GM06990 (cell line): ENCODE data around the gene ZC3H12D.

ENCODE experiments used
- DNase-seq: peaks from one replicate; pipeline ENCODE4 v3.0.0-alpha.2; 2011; ENCODE audit not compliant: insufficient read length; ENCODE audit errors: extremely low read depth
- H3K27me3 ChIP-seq: replicated peaks from 2 replicates; pipeline ENCODE4 v1.6.0; 2011; ENCODE audit warnings: low read length; ENCODE audit not compliant: control insufficient read depth, insufficient read depth
- H3K36me3 ChIP-seq: 2 replicates; pipeline ENCODE4 v1.5.1; 2011; ENCODE audit warnings: low read length; ENCODE audit not compliant: control insufficient read depth, insufficient read depth
- H3K4me3 ChIP-seq: replicated peaks from 2 replicates; pipeline ENCODE4 v1.5.1; 2011; ENCODE audit warnings: low read depth, mild to moderate bottlenecking, control low read depth, low read length
- TF ChIP-seq, protein P1 (sequence below): IDR thresholded peaks from 2 replicates; pipeline ENCODE4 v1.5.1; 2011; ENCODE audit warnings: low read length, control low read depth, mild to moderate bottlenecking, inconsistent platforms; ENCODE audit not compliant: insufficient read depth, poor library complexity, severe bottlenecking

Gene ZC3H12D

GRCh38 chr6:149450679-149451375 is 34.0 kb downstream of the ZC3H12D start:
- TF ChIP-seq, protein P1, sequence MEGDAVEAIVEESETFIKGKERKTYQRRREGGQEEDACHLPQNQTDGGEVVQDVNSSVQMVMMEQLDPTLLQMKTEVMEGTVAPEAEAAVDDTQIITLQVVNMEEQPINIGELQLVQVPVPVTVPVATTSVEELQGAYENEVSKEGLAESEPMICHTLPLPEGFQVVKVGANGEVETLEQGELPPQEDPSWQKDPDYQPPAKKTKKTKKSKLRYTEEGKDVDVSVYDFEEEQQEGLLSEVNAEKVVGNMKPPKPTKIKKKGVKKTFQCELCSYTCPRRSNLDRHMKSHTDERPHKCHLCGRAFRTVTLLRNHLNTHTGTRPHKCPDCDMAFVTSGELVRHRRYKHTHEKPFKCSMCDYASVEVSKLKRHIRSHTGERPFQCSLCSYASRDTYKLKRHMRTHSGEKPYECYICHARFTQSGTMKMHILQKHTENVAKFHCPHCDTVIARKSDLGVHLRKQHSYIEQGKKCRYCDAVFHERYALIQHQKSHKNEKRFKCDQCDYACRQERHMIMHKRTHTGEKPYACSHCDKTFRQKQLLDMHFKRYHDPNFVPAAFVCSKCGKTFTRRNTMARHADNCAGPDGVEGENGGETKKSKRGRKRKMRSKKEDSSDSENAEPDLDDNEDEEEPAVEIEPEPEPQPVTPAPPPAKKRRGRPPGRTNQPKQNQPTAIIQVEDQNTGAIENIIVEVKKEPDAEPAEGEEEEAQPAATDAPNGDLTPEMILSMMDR = no peak
- no peak for DNase-seq
- Histone ChIP-seq H3K4me3 (no peak overlapping the region), H3K36me3 (peaks cover 15% of the 10 kb centered on the region), H3K27me3 (no peaks in the 10 kb centered on the region)

DNA sequence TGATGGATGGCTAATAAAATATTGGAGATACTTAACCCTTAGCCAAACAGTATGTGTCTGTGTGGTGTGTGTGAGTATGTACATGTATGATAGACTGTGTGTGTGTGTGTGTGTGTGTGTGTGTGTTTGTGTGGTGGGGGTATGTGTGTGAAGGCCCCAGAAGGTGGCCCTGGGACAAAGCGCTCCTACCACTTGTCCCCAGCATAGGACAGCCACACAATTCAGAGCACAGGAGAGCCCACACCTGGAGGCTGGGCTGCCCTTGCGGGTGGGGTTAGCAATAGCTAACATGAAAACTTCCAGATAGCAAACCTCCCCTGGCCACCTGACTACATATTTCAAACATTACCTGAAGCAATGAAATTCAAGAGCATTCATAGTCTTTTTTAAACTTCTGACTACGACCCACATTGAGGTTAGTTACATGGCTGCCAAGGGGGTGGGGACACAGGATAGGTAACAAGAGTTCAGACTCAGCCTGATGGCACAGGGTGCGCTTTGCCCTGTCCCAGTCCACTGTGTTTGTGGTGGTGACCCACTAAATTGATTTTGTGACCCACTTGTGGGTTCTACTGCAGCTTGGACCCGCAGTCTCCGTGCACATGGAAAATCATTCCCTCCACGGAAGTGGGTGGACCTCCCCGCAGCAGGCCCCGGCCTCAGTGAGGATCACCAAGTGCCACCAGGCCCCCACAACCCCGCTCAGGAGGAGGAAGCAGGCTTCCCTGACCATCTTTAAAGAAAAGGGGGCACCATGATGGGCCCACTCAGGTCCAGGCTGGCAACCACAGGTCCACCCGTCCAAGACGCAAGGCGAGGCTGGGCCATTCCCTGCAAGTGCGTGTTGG is 34.8 kb downstream of the ZC3H12D start:
- Histone ChIP-seq H3K27me3 (no peaks in the 10 kb centered on the region), H3K4me3 (no peak overlapping the region), H3K36me3 (peaks cover 14% of the 10 kb centered on the region)
- no peak for DNase-seq
- TF ChIP-seq, protein P1 = no peak

GRCh38 chr6:149448821-149449453 is 35.9 kb downstream of the ZC3H12D start:
- H3K27me3 ChIP-seq = no peaks in the 10 kb centered on the region
- H3K36me3 ChIP-seq = peaks cover 10% of the 10 kb centered on the region
- TF ChIP-seq, protein P1 = no peak
- DNase-seq = no peak
- no peak overlapping the region for H3K4me3 ChIP-seq

GRCh38 chr6:149446791-149447376 is 37.9 kb downstream of the ZC3H12D start:
- H3K36me3 ChIP-seq = peaks cover 4% of the 10 kb centered on the region
- H3K27me3 ChIP-seq = no peaks in the 10 kb centered on the region
- TF ChIP-seq, protein P1 = no peak
- no peak for DNase-seq
- no peak overlapping the region for H3K4me3 ChIP-seq

DNA sequence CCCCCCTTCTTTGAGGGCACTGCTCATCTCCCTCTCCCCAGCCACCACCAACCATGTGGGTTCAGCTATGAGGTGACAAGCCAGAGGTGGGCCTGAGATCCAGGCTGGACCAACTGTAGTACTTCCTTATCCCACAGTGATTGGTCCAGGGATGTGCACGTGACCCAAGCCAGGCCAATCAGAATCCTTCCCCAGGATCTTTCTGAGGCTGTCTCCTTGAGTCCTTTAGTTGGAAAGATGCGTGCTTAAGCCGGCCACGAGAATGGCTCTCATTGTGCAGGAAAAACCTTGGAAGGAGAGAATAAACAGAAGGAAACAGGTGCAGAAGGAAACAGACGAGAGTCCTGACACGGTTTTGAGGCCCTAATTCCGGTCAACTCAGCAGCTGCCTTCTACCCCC is 39.2 kb downstream of the ZC3H12D start:
- no peaks in the 10 kb centered on the region for H3K27me3 ChIP-seq

More for the DNA sequence above, 39.2 kb downstream of the ZC3H12D start:
- TF ChIP-seq, protein P1 = no peak
- no peak for DNase-seq
- Histone ChIP-seq H3K36me3 (peaks cover 4% of the 10 kb centered on the region), H3K4me3 (no peak overlapping the region)
